Measurements from ENCODE around the gene AZI2.
A peak's percentile ranks its signal among the peaks of the same experiment; 100 is the strongest.

AZI2 gene

DNA sequence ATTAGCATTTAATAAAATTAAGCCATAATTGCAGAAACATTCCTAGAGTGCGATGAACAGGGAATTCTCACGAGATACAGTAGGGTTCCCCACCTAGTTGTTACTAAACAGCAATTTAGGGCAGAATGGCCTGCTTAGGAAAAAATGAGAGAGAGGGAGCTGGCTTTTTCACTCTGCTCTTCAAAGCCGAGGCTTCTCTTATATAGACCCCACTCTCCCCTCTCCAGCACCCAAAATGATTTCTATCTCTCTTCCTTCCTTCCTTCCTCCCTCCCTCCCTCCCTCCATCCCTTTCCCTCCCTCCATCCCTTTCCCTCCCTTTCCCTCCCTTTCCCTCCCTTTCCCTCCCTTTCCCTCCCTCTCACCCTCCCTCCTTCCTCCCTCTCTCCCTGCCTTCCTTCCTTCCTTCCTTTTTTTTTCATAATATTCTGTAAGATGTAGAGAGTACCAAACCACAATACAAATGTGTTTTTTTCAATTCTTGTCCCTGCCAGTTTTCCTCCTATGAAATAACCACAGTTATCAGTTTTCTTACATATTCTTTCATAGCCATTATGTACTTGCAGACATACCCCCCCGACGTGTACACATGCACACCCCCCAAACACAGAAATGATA lies 48.2 kb downstream of the AZI2 start:
- DNase-seq = no peak

DNA sequence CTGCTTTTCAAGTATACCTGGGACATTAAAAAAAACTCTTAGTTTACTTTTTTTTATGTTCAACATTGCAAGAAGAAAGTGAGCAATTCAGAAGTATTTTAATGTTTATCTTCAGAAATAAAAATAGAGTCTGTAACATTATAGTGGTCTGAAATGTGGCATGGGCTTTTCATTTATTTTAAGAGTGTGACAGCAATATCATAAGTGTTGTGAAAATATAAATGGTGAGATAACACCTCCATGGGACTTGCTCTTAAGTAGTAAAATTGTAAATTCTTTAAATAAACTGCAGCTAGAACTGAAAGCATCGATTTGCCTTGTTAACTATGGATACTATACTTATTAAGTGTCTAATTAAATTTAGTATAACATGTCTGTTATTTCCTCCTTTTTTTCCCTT lies 48.9 kb downstream of the AZI2 start:
- no peak for DNase-seq

DNA sequence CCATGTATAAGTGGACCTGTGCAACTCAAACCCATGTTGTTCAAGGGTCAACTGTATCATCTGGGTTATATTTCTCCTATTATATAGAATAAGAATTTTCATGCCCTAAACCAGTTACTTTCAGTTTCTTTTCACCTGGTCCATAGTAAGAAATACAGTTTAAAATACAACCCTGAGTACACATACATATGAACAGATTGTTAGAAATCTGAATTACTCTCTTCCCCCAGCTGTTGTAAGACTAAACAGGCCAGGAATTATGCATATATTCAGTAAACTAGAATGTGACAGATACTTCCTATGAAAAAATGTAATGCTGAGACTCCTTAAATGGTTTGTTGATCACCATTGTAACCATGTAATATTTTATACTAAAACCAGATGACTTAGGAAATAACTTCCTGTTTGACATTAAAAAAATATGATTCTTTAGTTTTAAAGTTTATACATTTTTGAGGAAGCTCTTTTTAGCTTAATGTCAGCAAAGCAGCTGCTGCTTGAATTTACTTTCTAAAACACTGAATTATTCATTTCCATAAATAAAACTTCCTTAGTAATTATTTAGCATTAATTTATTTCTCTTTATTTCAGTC lies 52.6 kb downstream of the AZI2 start:
- no peak for DNase-seq

DNA sequence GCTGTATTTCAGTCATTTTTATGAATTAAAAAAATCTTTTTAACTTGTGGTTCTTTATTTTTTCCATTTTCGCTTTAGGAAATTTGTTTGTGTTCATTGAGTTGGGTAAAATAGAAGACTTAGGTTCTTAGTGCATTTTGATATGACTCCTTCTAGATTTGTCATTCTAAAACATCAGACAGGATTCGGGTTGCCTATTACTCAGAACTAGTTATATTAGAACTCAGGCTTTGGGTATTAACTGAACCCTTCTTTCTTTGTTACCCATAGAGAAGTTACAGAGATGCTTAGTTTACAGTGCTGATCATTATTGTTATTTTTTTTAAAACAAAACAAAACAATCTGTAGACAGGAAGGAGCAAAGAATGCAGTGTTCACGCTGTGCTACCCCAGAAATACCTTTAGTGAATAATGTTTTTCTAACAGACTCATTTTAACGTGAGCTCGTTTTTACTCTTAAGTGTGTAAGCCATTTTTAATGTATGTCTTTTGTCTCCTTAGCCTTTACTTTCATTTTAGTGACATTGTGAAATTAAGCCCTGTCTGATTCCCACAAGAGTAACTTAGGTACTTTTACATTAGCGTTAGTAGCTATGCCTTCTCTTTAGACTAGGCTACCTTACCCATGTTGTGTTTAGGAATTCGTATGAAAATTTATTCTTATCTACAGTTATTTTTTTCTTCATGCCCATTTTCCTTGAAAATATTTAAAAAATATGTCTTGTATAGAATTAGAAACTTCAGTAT lies 53.8 kb downstream of the AZI2 start:
- DNase-seq = no peak

DNA sequence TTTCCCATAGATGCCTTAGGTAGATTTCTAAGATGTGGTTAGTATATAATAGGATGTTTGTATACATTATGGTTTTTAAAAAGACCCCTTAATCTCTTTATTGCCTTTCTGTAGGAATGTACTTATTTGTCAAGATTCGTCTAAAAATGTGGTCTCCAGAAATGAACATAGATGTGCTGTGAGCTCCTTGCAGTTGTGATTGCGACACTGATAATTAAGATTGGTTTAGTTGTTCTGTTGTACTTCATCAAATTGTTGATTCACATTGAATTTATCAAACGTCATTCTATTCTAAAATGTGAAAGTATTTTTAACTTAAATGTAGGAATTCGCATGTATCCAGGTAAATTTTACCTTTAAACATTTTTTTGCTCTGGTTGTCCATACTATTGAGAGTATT lies 56.0 kb downstream of the AZI2 start:
- DNase-seq = no peak

DNA sequence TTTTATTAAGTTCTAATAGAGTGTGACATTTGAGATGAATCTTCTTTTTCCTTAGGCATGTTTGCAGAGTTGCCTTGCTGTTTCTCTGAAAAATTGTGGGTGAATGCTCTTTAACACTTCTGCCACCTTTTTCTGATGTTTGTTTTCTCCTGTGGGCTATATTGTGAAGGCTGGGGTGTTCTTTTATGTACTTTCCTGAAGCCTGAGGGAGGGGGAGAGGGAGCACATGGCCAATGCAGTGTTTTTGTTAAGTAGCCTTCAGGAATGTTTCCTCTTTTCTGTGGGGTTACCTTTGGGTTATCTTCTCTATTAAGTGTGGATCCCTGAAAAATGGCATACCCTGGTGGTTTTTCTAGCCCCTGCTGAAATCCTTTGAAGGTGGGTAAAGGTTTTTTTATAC lies 57.0 kb downstream of the AZI2 start:
- DNase-seq = no peak

DNA sequence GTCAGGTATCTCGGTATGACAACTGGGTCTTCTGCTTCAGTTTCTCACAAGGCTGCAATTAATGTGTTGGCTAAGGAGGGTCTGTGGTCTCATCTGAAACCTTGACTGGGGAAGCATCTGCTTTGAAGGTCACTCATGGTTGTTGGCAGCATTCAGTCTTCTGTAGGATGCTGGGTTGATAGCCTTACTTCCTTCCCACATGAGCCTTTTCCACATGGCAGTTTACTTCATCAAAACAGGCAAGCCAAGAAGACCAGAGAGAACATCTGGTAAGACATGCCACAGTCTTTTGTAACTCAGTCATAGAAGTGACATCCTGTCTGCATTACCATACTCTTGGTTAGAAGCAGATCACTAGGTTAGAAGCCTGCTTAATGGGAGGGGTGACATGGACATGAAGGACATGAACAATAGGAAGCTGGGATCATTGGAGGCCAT lies 57.7 kb downstream of the AZI2 start:
- DNase-seq = no peak

DNA sequence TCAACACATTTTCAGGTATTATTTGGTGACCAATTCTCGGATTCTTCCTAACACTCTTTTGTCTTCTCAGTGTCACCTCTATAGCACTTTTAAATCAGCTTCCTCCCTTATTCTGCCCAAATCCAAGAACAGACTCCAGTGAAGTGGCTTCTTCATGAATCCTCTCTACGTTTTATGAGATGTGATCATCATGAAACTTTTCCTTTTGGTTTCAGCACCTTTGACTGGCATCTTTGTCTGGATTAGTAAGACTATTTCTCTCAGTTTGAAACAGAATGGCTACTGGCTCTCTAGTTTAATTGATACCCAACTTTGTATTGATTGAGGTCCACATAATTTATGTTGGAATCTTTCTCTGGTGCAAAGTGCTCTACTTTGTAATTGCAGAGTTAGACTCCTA lies 61.6 kb downstream of the AZI2 start:
- DNase-seq = no peak

DNA sequence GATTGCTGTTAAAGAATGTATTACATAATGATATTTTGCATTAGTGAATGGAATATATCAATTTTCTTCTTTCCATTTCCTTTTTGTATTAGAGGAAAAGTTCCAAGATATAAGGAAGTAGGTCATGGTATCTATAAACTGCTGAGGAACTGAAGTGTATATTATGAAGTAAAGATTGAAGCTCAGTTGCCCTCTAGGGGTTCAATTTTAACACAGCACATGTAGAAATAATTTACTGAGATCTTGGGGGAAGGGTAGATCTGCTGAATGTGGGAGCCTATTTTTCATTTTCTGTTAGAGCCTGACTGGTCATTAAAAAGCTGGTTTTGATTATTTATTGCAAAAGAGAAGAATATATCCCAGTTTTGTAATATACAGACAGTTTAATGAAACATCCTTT lies 62.0 kb downstream of the AZI2 start:
- DNase-seq = peak; percentile 14

DNA sequence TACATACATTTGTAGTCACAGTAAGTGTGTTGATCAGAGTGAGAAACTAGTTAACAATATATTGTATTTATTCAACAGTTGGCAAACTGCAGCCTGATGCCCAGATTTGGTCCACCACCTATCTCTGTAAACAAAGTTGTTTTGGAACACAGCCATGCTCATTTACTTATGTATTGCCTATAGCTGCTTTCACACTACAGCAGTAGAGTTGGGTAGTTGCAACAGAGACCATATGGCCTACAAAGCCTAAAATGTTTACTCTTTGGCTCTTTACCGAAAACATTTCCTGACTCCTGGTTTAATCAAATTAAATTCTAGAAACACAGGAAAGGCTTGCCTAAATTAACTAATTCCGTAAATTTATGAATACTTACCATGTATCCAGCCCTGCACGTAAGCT lies 67.8 kb downstream of the AZI2 start:
- peak; percentile 29 for DNase-seq

DNA sequence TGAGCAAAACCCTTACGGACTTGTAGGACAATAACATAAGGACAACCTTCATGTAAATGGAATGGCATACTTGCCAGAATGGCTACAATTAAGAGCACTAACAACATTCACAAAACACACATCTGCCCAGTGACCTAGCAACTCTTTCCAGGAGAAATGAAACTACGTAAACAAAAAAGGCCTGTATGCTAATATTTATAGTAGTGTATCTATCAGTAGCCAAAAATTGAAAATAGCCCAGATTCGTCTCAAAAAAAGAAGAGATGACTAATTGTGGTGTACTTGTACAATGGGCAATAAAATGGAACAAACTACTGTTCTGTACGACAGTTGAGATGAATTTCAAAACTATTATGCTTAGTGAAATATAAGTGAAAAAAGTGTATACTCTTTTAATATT lies 68.9 kb downstream of the AZI2 start:
- no peak for DNase-seq

DNA sequence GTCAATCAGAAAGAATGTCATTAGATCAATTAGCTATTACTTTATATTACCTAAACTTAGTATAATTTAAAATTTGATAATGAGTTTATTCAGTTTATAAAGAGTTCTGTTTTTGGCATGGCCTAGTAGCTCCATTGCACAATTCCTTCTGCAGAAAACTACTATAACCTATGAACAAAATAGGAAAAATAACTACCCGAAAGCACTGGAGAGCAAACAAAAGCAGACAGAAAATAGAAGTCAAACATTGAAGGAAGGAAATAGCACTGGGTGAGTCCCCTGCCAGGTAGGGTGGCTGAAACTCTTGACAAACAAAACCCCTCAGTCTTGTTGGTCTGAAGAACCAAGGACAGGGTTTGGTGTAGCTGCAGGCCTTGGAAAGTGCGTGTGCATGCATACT lies 69.7 kb downstream of the AZI2 start:
- no peak for DNase-seq

DNA sequence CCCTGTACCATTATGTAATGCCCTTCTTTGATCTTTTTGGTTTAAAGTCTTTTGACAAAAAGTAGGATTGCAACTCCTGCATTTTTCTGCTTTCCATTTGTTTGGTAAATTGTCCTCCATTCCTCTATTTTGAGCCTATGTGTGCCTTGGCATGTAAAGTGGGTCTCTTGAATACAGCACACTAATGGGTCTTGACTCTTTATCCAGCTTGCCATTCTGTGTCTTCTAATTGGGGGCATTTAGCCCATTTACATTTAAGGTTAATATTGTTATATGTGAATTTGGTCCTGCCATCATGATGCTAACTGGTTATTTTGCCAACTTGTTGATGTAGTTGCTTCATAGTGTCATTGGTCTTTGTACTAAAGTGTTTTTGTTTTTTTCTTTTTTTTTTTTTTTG lies 74.8 kb downstream of the AZI2 start:
- no peak for DNase-seq
